Left lobe of liver (tissue), 2 donors: ENCODE data around the gene NKAIN2. TPM values are rescaled to one million over a fixed set of nuclear protein-coding genes. Genes with fewer than 3 reads are reported as not detected.

Experiments
- ATAC-seq: fragments of 200-7000 bp; cut with Tn5 transposase; one replicate; pipeline ENCODE4 v1.9.1; 2020; ENCODE audit warnings: mild to moderate bottlenecking, moderate library complexity
- DNase-seq: peaks from one replicate; pipeline ENCODE4 v3.0.0-alpha.2; 2020; ENCODE audit warnings: low spot score
- total RNA-seq: library from RNA; stranded (reverse); gene quantifications from one replicate; pipeline ENCODE4 v1.2.1, GENCODE V29; 2021
- donor health status: DM: no; HTN: no; CAD: no; lungs with moderate emphysema.
- donor health status: DM: no; HTN: yes; CAD: no.

NKAIN2 gene
- total RNA-seq, 1 donor from 2014 or later: not detected

GRCh38 chr6:124866040-124866439 lies 1062.4 kb downstream of the NKAIN2 start:
- ATAC-seq (no peak), DNase-seq (no peak)

DNA sequence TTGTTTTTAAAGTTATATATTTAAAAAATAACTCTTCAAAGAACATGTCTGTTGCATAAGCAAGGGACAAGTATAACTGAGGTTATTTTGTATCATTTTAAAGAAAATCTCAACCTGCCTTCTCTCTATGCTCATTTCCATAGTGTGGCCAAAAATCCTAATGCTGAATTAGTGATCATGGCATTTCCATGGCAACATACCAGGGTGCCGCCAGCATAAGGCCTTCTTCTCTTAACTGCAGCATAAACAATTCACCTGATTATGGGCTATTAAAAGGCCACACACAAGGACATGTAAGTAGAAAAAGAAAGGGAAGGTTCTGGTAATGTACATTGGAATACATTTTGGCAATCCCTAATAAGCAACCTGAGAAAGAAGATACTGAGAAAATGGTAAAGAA lies 1063.5 kb downstream of the NKAIN2 start:
- no peak for DNase-seq
- ATAC-seq: no peak

DNA sequence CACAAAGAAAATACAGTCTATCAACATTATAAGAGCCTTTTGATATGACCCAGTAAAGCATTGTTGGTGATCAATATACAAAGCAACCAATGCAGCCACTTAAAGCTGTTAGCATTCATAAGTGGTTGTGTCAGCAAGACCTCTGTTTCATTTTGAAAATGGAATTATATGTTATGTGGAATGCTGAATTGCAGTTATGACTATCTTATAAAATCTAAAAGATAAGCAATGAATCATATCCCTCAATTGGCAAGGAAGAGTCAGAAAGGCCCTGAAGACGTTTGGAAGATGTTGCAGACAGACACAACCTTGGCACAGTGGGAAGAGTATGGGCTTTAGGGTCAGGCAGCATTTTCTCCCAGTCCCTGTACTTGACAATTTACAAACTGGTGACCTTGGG lies 1064.8 kb downstream of the NKAIN2 start:
- ATAC-seq: no peak
- no peak for DNase-seq

DNA sequence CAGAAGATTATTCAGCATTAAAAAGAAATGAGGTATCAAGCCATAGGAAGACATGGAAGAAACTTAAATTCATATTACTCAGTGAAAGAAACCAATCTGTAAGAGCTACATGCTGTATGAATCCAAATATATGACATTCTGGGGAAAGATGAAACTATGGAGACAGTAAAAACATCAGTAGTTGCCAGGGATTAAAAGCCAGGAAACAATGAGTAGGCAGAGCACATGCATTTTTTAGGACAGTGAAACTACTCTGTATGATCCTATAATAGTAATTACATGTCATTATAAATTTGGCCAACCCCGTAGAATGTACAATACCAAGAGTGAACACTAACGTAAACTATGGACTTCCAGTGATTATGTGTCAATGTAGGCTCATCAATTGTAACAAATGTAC lies 1065.8 kb downstream of the NKAIN2 start:
- DNase-seq: no peak
- ATAC-seq: no peak

DNA sequence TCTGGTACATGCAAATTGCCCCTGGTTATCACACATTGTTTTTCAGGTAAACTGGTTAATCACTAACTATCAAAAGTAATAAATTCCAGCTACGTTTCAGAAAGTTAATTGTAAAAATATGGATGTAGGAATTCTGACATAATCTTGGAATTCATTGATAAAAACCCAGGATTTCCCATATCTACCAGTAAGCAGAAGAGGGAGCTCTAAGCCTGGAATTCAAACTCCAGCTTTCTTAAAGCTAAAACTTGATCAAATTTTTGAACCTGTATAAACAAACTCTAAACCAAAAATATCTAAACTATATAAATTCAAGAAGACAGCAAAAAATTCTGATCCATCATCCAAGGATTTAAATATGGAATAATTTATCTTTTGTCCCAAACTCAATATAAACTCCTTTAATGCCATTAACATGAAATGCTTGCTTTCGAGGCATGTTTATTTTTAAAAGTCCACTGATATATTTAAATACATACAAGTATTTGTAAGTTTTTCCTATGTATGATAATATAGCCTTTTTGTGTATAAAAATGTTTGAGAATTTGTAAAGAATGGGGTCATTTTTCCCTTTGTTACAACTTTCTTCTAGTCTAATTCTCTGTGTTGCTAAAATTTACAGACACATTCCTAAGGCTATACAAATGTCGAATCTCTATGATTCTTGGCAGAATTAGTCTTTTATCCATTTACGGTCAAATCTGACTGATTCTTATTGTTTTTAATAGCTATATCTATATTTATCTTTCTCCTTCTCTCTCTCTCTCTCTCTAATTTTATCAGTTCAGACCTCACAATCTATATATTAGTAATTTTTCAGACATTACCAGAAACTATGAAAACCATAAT lies 1067.2 kb downstream of the NKAIN2 start:
- DNase-seq (no peak), ATAC-seq (peak; percentile 70)

DNA sequence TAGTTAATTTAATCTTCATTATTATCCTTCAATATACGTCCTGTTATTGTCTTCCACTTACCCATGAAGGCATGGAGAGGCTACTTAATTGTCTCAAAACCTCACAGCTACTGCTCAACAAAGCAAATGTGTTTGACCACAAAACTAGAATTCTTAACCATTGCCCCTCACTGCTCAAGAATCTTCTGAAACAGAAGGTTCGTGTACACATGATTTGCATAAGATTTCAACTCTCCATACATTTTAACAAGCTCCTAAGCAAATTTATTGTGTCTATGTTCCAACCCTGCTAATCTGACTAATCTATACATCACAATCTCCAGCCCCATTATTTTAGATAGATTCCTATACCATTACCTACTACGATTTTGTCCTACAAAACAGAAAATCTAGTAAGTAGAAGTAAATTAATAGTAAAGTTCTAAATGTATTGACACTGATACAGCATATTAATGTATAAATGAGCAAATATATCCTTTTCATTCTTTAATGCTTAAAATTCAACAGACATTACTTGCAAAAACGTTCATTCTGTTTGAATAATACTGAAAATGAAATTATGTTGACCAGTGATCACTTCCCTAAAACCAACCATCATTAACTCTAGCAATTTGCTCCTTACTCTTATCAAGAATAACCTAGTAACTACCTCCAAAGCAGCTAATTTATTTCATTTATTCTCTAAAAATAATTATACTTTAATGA lies 1068.8 kb downstream of the NKAIN2 start:
- no peak for DNase-seq
- ATAC-seq: no peak

DNA sequence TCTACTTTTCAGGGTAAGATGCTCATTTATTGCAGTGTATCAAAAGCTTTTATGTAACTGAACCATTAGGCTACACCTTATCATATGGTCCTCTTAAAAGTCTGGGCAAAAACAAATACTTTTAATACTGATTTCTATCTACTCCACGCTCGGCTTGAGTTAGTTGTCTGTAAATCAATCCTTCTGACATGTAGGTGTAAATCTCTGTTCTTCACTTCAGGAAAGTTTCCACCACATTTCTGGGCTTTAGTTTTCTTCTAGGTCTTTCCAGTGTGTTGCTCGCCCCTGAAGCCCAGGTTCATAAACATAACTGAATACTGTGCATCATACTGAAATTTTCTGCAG lies 1069.4 kb downstream of the NKAIN2 start:
- ATAC-seq (no peak), DNase-seq (no peak)

Other genes starting within 250 kb of the NKAIN2 start
- not detected for gene TRDN, start 166.9 kb upstream of the NKAIN2 start, total RNA-seq